Activated naive CD8-positive, alpha-beta T cell treated with anti-CD3 and anti-CD28 coated beads for 36 hours (primary cell): ENCODE data around the gene LRMDA. TPM values are rescaled to one million over a fixed set of nuclear protein-coding genes. Genes with fewer than 3 reads are reported as not detected.

Experiments used
- DNase-seq: peaks from one replicate; pipeline ENCODE4 v3.0.0; 2021
- H3K27ac Mint-ChIP-seq: one replicate; pipeline ENCODE4 v1.8.0; 2022; ENCODE audit warnings: mild to moderate bottlenecking, moderate library complexity, mixed read lengths
- H3K27me3 Mint-ChIP-seq: one replicate; pipeline ENCODE4 v1.8.0; 2022; ENCODE audit warnings: mild to moderate bottlenecking, mixed read lengths
- H3K36me3 Mint-ChIP-seq: one replicate; pipeline ENCODE4 v1.8.0; 2021; ENCODE audit warnings: mild to moderate bottlenecking, mixed read lengths
- H3K4me1 Mint-ChIP-seq: one replicate; pipeline ENCODE4 v1.8.0; 2021; ENCODE audit warnings: mixed read lengths
- H3K4me3 Mint-ChIP-seq: one replicate; pipeline ENCODE4 v1.8.0; 2022; ENCODE audit warnings: mild to moderate bottlenecking, moderate library complexity, mixed read lengths
- H3K9me3 Mint-ChIP-seq: one replicate; pipeline ENCODE4 v1.8.0; 2022; ENCODE audit warnings: mixed read lengths
- total RNA-seq, 2 experiments: library from RNA; stranded (reverse); gene quantifications; one replicate each; pipeline ENCODE4 v1.2.3, GENCODE V29; 2021

The LRMDA gene
- total RNA-seq, 2 experiments from 2014 or later: not detected

- no peaks in the 10 kb centered on the region for H3K36me3 Mint-ChIP-seq
- H3K27me3 Mint-ChIP-seq: peaks cover 72% of the 10 kb centered on the region
- H3K9me3 Mint-ChIP-seq: no peaks in the 10 kb centered on the region
- peak; percentile 53 for DNase-seq
- no peak overlapping the region for H3K27ac Mint-ChIP-seq
- H3K4me1 Mint-ChIP-seq: peaks cover 25% of the 10 kb centered on the region
- H3K4me3 Mint-ChIP-seq: no peak overlapping the region
Measured at GRCh38 chr10:75399461-75400162, 31.8 kb upstream of the LRMDA start.

- Mint-ChIP-seq H3K4me1 (peaks cover 21% of the 10 kb centered on the region), H3K27me3 (peaks cover 71% of the 10 kb centered on the region), H3K9me3 (no peaks in the 10 kb centered on the region), H3K4me3 (peak overlapping the region; percentile 79), H3K27ac (no peak overlapping the region), H3K36me3 (no peaks in the 10 kb centered on the region)
- no peak for DNase-seq
Measured at GRCh38 chr10:75400163-75400770, 31.2 kb upstream of the LRMDA start.

GRCh38 chr10:75400771-75401568 is 30.5 kb upstream of the LRMDA start:
- Mint-ChIP-seq H3K27ac (no peak overlapping the region), H3K4me1 (peaks cover 21% of the 10 kb centered on the region), H3K27me3 (peaks cover 74% of the 10 kb centered on the region), H3K4me3 (peak overlapping the region; percentile 79), H3K9me3 (peaks cover 2% of the 10 kb centered on the region), H3K36me3 (no peaks in the 10 kb centered on the region)
- peak; percentile 57 for DNase-seq

- Mint-ChIP-seq H3K27me3 (peaks cover 78% of the 10 kb centered on the region), H3K27ac (no peak within 1 kb of the TSS), H3K9me3 (peaks cover 2% of the 10 kb centered on the region), H3K36me3 (no peaks in the 10 kb centered on the region), H3K4me3 (peak within 1 kb of the TSS; percentile 81), H3K4me1 (peaks cover 21% of the 10 kb centered on the region)
- DNase-seq: peak; percentile 73
Measured at GRCh38 chr10:75401569-75402485, 29.6 kb upstream of the LRMDA start, which contains the start of gene ZNF503. TSS of gene ZNF503 (minus strand) at chr10:75401764. CDS start at chr10:75401419, 345 bp downstream.

GRCh38 chr10:75402486-75403143 is 28.8 kb upstream of the LRMDA start:
- peak overlapping the region; percentile 81 for H3K4me3 Mint-ChIP-seq
- H3K27ac Mint-ChIP-seq: no peak overlapping the region
- no peak for DNase-seq
- peaks cover 2% of the 10 kb centered on the region for H3K9me3 Mint-ChIP-seq
- H3K27me3 Mint-ChIP-seq: peaks cover 81% of the 10 kb centered on the region
- peaks cover 24% of the 10 kb centered on the region for H3K4me1 Mint-ChIP-seq
- H3K36me3 Mint-ChIP-seq: no peaks in the 10 kb centered on the region

GRCh38 chr10:75403144-75403938 is 28.1 kb upstream of the LRMDA start:
- Mint-ChIP-seq H3K27me3 (peaks cover 80% of the 10 kb centered on the region), H3K27ac (no peak overlapping the region), H3K36me3 (no peaks in the 10 kb centered on the region), H3K4me1 (peaks cover 25% of the 10 kb centered on the region), H3K9me3 (peaks cover 2% of the 10 kb centered on the region), H3K4me3 (peak overlapping the region; percentile 81)
- DNase-seq: no peak

GRCh38 chr10:75403939-75404814 is 27.2 kb upstream of the LRMDA start:
- peaks cover 26% of the 10 kb centered on the region for H3K4me1 Mint-ChIP-seq
- H3K27me3 Mint-ChIP-seq: peaks cover 85% of the 10 kb centered on the region
- no peaks in the 10 kb centered on the region for H3K36me3 Mint-ChIP-seq
- H3K27ac Mint-ChIP-seq: no peak overlapping the region
- H3K9me3 Mint-ChIP-seq: peaks cover 2% of the 10 kb centered on the region
- H3K4me3 Mint-ChIP-seq: peak overlapping the region; percentile 11
- DNase-seq: no peak

- no peak overlapping the region for H3K4me3 Mint-ChIP-seq
- no peaks in the 10 kb centered on the region for H3K36me3 Mint-ChIP-seq
- no peak overlapping the region for H3K27ac Mint-ChIP-seq
- peaks cover 87% of the 10 kb centered on the region for H3K27me3 Mint-ChIP-seq
- peaks cover 2% of the 10 kb centered on the region for H3K9me3 Mint-ChIP-seq
- no peak for DNase-seq
- peaks cover 29% of the 10 kb centered on the region for H3K4me1 Mint-ChIP-seq
Measured at GRCh38 chr10:75404815-75405597, 26.4 kb upstream of the LRMDA start.

- Mint-ChIP-seq H3K4me3 (no peak overlapping the region), H3K27ac (no peak overlapping the region), H3K4me1 (peaks cover 24% of the 10 kb centered on the region), H3K27me3 (peaks cover 87% of the 10 kb centered on the region), H3K36me3 (no peaks in the 10 kb centered on the region), H3K9me3 (peaks cover 4% of the 10 kb centered on the region)
- no peak for DNase-seq
Measured at GRCh38 chr10:75405598-75406461, 25.6 kb upstream of the LRMDA start.

GRCh38 chr10:75406462-75407223 is 24.8 kb upstream of the LRMDA start:
- H3K27ac Mint-ChIP-seq: no peak overlapping the region
- no peak for DNase-seq
- H3K4me3 Mint-ChIP-seq: no peak overlapping the region
- H3K27me3 Mint-ChIP-seq: peaks cover 92% of the 10 kb centered on the region
- H3K36me3 Mint-ChIP-seq: no peaks in the 10 kb centered on the region
- peaks cover 24% of the 10 kb centered on the region for H3K4me1 Mint-ChIP-seq
- peaks cover 4% of the 10 kb centered on the region for H3K9me3 Mint-ChIP-seq

DNA sequence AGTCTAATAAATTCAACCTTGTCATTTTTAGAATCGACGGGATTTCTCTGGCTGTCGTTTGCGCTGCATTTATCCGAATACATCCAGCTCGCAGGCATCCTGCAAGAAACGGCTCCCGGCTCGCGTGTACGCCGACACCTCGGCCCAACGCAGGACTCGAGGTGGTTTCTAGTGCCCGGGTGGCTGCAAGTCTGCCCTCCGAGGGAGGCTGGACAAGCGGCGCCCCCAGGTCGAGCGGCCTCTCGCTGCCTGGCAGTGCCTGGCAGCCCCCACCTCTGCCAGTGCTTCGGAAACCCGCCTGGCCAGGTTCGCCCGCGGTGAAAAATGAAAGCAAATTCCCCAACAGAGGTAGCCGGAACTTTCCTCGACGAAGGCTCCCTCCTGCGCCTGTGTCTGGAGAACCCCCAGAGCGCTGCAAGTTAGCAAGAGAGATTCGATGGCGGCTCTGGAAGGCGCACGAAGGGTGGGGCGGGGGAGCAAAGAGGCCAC is 24.2 kb upstream of the LRMDA start:
- Mint-ChIP-seq H3K27me3 (peaks cover 90% of the 10 kb centered on the region), H3K36me3 (no peaks in the 10 kb centered on the region), H3K9me3 (peaks cover 4% of the 10 kb centered on the region), H3K4me3 (peak overlapping the region; percentile 37), H3K4me1 (peaks cover 23% of the 10 kb centered on the region), H3K27ac (no peak overlapping the region)
- no peak for DNase-seq
